Measurements from ENCODE around the gene LRRC71. TPM values are rescaled to one million over a fixed set of nuclear protein-coding genes. Genes with fewer than 3 reads are reported as not detected.
"Not testable (repeated sequence)": the region's sequence is repeated elsewhere in the genome, so short reads cannot be mapped to it uniquely, and the experiment has no call there.

The LRRC71 gene
- total RNA-seq, 1 donor from 2014 or later = not detected

DNA sequence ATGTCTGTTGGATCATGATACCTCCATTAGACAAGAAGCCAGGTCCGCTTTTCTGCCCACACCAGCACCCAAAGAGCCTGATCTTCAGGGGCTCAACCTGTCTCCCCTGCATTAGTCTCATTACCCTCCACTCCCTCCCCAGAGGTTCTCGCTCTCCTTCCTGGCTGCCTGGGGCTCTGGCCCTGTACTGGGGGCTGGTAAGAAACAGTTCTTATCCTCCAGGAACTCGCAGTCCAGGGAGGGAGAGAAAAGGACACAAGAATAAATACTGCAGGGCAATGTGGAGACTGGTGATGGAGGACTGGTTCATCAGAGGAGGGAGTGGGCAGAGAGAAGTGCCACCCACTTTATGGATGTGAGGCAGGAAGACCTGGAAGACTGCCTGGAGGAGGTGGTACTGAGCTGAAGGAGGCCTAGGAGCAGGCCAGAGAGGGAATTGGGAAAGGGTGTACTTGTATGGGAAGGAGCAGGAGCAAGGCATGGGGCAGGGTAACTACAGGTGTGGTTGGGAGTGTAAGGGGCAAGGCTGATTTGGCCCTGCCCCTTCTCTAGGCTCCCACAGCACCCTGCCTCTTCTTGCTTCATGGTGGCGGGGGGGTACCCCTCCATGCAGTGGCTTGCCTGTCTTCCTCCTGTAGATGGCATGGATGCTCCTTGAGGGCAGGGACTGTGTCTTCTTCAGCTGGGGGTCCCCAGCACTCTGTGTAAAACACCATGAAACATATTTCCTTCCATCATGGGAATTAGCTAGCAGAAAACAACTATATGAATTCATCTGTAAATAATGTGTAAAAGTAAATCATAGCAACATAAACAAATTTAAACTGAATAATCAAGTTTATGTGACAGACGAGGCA is 5.0 kb downstream of the LRRC71 start:
- no peak for DNase-seq (ENCODE audit: low spot score)
- ATAC-seq = no peak

DNA sequence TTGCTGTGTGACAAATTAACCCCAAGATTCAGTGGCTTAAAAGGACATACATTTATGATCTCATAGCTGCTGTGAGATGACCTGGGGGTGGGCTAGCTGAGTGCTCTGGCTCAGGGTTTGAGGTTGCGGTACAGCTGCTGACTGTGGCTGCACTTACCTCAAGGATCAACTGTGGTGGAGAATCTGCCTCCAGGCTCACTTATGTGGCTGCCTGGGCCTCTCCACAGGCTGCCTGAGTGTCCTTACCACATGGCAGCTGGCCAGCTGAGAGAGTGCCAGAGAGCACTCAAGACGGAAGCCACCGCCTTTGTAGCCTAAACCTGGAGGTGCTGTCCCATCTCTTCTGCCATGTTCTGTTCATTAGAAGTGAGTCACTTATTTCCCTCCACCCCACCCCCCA is 5.7 kb downstream of the LRRC71 start:
- DNase-seq (ENCODE audit: low spot score) (no peak), ATAC-seq (no peak)

DNA sequence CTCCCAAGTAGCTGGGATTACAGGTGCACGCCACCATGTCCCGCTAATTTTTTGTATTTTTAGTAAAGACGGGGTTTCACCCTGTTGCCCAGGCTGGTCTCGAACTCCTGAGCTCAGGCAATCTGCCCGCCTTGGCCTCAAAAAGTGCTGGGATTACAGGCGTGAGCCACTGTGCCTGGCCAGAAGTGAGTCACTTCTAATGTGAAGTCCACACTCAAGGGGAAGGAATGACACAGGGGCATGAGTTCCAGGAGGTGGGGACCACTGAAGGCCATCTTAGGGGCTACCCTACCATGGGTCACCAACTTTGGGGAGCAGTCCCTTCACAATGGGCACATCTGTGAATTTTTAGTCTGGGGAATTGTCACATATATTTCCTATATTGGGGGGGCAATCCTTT is 6.3 kb downstream of the LRRC71 start:
- ATAC-seq; DNase-seq (ENCODE audit: low spot score): not testable (repeated sequence)

DNA sequence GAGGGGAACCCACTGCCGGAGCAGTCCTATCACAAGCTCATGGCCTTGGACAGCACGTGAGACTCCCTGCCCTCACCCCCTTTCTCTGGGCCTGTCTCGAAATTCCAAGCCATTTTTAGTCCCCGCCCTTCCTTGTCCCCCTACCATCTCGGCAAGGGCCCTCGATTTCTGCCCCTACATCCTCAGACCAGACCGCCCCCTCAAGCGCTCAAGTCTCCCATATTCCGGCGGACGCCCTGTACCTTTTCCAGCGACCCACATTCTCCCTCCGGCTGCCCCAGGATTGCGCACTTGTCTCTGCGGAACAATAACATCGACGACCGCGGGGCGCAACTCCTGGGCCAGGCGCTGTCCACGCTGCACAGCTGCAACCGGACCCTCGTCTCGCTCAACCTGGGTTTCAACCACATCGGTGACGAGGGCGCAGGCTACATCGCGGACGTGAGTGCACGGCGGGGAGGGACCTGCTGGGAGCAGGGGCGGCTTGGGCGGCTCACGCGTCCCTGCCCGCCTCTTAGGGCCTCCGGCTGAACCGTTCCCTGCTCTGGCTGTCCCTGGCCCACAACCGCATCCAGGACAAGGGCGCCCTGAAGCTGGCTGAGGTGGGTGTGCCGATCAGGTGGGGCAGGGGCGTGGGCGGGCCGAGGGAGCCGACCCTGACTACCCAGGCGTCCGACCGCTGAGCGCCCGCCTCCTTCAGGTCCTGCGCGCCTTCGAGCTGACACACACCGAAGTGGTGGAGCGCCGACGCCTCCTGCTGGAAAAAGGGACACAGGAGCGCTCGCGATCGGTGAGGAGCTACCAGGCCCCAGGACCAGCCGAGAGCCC is 7.0 kb downstream of the LRRC71 start:
- ATAC-seq (peak; percentile 80), DNase-seq (ENCODE audit: low spot score) (peak; percentile 66)

DNA sequence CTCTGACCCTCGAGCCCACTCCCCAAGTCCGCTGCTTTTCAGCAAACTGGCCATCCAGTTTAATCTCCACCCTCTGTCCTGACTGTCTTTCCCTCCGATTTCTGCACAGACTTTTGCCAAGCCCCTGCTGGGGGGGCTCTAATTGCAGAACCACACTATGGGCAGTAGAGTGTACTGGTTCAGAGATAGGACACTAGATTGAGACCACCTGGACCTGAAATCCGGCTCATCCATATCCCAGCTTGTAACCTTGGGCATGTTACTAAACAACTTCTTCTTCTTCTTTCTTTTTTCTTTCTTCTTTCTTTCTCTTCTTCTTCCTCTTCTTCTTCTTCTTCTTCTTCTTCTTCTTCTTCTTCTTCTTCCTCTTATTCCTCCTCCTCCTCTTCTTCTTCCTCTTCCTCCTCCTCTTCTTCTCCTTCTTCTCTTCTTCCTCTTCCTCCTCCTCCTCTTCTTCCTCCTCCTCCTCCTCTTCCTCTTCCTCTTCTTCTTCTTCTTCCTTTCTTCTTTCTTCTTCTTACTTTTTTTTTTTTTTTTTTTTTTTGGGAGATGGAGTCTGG is 7.7 kb downstream of the LRRC71 start:
- no peak for ATAC-seq

DNA sequence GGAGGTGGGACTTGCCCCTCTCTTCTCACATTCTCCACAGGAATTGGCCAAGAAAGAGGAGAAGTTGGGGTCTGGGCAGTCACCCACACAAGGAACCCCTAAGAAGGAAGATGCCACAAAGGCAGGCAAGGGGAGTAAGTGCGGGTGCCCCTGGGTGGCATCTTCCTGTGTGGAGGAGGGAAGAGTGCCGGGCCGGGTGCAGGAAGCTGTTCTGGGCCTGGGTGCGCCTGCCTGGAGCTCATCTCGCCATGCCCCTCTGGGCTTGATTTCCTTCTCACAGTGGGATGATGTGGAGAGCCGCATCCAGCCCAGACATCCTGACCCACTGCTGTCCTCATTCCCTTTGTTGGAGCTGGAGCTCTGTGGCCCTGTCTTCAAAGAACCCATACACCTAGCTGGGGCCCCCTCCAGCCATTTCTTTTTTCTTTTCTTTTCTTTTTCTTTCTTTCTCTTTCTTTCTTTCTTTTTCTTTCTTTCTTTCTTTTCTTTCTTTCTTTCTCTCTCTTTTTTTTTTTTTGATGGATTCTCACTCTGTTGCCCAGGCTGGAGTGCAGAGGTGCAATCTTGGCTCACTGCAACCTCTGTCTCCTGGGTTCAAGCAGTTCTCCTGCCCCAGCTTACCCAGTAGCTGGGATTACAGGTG is 9.3 kb downstream of the LRRC71 start:
- ATAC-seq (no peak), DNase-seq (ENCODE audit: low spot score) (no peak)

More for the DNA sequence above, 7.7 kb downstream of the LRRC71 start:
- DNase-seq (ENCODE audit: low spot score) = no peak

DNA sequence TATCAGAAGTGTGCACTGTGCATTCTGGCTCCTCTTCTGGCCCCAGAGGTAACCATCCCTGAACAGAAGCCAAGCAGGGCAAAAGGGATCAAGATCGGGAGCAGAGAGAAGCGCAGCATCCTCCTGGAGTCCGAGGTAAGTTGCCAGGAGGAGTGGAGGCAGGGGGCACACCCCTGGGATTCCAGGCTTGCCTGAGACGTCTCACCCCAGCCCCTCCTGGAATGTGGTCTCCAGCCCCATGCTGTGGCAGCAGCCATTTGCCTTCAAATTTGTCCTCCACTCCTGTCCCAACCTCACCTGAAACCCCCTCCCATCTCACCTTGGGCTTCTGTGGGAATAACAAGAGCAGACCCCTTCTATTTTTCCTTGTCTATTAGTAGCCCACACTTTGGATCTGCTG is 10.1 kb downstream of the LRRC71 start:
- ATAC-seq = no peak
- no peak for DNase-seq (ENCODE audit: low spot score)

DNA sequence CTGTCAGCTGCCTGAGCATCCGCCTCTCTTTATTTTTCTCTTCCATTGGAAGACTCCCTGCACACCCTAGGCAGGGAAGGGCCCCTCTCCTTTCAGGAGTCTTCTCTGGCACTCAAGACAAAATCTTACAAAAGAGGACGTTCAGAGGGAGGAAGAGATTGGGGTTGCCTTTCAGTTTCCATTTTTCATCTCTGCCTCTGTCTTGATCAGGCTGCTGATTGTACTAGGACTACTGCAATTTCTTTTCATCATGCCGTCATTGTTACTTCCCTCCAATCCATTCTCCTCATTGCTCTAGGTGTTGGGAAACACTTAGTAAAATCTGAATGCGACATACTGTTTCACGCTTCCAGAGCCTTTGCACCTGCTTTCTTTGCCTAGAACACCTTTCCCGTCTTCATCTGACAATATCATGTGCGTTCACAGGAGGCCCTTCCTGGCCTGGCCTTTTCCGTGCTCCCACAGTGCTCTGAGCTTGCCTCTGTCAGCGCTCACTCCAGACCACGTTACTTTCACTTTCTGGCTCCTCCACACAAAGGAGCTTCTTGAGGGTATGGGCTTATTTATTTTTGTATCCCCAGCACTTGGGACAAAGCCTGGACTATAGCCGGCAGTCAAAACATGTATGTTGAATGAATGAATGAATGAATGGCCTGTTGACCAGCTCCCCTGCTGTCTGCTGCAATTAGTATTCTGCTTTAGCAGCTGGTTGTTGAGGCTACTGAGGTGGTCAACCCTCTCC is 10.9 kb downstream of the LRRC71 start:
- no peak for DNase-seq (ENCODE audit: low spot score)

DNA sequence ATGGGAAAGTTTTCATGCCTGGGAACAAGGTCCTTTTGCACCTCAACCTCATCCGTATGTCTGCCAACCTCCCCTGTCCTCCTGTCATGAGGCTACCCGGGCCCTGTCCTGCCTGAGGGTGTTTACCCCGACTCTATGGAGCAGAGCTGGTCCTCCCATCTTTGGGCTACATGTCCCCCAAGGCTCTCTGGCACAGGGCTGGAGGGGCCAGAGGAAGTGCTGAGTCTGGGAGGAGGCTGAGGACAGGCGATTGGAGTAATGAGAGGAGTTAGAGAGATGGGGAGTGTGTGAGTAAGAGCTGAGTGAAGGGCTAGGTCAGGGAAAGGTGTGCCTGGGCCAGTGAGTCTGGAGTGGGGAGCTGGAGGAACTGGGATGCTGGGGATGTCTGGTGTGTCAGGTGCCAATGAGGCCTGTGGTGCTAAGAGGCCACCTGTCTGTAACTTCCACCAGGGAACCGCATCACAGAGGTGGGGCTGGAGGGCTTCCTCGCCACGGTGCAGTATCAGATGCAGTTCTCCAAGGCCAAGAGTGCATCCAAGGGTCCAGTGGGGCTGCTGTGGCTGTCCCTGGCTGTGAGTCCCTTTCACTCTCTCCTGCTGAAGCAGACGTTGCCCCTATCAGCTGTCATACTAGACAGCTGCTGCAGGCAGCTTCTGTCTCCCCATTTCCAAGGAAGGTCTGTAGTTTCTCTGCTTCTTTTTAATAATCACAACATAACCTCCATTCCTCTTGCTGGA is 11.7 kb downstream of the LRRC71 start:
- no peak for DNase-seq (ENCODE audit: low spot score)
- ATAC-seq = peak; percentile 6

More for the DNA sequence above, 10.9 kb downstream of the LRRC71 start:
- ATAC-seq = peak; percentile 46

DNA sequence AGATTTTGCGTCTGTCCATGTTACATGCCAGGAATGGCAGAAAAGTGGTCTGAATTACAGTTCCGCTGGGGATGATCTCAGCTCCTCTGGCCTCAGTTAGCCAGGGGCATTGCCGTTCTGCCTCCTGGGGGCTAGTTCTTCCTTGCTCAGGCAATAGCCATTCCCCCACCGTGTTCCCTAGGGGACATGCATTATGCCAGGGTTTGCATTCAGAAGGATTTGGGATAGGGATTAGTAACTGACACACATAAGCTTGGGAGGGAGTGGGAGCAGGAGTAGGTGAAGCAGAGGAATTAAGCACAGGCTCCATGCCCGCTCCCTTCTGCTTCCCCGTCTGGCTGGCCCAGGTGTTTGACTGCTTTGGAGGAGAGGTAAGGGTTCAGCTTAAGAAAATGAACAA is 12.7 kb downstream of the LRRC71 start:
- DNase-seq (ENCODE audit: low spot score) (no peak), ATAC-seq (no peak)

DNA sequence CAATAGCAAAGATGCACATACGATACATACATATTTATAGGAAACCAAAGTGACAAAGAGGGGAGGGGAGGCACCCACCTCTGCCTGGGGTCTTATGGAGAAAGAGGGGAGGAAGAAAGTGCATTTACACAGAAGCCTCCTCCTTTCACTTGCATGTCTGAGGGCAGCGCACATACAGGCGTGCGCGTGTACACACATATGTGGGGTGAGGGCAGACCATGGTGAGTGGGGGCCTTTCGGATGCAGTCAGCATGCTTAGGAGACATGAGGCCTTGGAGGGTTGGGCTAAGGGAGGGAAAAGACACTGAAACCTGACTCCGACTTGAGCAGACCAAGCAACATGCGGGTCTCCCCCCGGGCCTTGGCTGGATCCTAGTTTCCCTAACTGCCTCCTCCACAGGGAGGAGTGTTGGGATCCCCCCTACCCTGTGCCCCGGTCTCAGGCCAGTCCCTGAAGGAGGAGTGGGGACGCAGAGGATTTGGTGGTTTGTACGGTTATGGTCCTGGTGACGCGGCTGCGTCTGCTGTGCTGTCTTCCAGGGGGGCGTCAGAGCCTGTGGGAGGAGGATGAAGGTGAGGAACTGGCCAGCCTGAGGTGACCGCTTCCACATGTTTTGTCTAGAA is 15.2 kb downstream of the LRRC71 start:
- DNase-seq (ENCODE audit: low spot score) = no peak
- ATAC-seq = no peak

DNA sequence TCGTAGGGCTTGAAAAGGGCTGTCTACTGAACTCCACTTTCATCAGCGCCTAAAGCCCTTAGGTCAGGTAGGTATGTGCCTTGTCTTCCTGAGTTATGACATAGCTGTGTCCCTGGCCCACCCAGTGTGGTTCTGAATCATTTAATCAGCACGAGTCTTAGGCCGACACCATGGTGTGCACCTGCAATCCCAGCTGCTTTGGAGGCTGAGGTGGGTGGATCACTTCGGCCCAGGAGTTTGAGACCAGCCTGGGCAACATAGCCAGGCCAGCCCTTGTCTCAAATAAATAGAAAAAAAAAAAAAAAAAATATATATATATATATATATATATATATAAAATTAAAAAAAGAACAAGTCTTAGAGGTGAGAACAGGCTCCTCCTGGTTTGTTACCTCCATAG is 15.8 kb downstream of the LRRC71 start:
- no peak for ATAC-seq
- DNase-seq (ENCODE audit: low spot score) = no peak

DNA sequence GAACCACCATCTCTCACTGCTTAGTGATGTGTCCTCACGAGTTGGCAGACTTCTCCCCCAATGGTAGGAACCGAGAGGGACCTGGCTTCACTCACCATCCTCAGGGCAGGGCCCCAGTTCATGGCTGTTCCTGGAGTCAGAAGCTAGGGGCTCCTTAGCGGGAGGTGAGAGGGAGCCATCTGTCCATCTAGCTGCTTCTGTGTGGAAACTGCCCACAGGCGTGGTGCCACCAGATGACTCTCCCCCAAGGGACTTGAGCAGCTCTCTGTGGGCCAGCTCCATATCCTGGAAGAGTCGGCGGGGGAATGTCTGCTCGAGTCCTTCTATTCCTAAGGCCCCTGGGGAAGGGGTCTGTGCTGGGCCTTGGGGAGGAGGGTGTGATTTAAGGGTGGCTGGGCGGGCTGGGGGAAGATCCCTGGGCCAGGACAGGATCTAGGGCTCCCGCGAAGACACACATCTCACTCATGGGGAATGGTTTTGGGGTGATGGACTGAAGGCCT is 16.3 kb downstream of the LRRC71 start:
- ATAC-seq (no peak), DNase-seq (ENCODE audit: low spot score) (no peak)

DNA sequence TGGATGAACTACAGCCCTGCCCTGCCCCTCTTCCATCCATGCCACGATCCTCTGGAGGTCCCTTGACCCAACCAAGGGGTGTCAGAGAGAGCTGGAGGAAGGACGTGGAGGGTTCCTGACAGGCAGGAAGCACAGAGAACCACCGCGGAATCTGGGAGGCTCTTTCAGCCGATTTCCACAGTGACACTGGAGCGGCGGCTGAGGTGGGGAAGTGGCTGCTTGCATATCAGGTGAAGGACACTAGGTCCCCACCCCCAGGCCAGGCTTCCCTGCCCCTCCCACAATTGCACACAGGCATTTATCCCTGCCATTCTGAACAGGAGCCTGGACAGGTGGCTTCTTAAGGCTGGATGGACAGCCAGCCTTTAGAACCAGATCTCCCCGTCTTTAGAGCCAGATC is 17.5 kb downstream of the LRRC71 start:
- DNase-seq (ENCODE audit: low spot score) (no peak), ATAC-seq (no peak)

DNA sequence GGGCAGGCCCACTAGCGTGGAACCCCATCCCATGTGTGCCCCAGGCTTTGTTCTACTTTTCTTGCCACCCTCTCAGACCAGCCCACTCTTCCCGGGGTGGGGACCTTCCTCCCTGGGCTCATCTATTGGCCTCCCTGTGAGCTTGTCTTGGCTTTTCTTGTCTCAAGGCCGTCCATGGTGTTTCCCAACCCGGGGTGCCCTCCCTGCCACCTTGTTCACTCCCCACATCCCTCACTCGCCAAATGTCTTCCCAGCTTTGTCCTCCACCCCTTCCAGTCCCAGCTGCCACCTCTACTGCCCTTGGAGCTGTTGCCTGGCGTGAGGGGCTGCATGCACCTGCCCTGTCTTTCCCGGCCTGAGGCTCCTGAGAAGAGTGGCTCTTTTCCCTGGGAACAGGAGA is 18.4 kb downstream of the LRRC71 start:
- DNase-seq (ENCODE audit: low spot score) = no peak
- no peak for ATAC-seq

DNA sequence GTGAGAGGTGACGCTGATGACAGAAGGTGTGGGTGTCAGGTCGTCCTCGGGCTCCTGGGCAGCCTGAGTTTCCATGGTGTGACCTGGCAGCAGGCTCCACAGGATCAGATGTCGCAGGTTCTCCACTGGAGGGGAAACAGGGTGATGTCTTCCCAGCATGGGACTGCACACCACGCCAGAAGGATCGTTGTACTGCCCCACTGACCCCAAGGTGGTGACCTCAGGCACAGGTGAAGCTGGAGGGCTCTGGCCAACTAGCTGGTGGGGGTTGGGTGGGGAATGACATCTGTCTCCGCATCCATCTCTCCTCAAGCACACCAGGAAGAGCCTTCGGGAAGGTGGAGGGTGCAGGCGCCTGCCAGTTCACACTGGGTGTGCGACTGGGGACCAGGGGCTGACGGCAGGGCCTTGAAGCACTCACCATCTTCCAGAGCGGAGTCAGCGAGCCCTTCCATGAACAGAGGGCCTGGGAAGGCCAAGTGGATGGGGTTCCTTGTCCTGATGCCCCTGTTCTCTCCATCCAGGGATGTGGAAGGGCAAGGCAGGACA is 19.4 kb downstream of the LRRC71 start:
- no peak for DNase-seq (ENCODE audit: low spot score)
- ATAC-seq = no peak

DNA sequence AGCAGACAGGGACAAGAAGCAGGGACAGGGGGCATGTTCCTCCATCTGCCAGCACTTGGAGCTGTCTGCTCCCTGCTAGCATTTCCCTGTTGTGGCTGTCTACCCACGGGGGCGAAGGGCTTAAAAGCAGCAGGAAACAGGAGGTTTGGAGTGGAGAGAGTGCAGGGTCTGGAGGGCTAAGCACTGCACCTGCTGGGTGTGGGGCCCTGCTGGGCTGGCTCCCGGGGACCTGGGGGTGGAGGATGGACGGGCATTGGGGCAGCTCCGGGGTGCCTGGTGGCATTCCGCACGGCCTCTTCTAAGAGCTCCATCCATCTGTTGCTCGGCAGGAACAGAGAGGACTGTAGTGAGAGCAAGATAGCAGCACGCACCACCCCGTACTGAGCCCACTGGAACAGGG is 21.2 kb downstream of the LRRC71 start:
- DNase-seq (ENCODE audit: low spot score) = no peak
- no peak for ATAC-seq

DNA sequence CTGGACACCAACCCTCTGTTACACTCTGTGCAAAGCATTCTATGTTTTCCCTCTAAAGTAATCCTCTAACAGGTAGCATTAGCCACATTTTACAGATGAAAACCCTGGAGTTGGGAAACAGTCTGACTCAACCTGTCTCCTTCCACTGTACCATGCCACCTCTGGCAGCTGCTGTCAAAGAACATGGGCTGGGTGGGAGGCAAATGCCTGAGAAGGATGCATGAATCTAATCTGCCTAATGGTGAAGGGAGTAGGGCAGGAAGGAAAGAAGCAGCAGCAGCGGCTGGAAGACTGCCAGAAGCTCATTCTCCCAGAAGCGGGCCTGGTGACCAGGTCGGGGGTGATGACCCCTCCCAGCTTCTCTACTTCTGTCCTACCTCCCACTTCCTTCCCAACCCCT is 21.7 kb downstream of the LRRC71 start:
- DNase-seq (ENCODE audit: low spot score) (no peak), ATAC-seq (no peak)

DNA sequence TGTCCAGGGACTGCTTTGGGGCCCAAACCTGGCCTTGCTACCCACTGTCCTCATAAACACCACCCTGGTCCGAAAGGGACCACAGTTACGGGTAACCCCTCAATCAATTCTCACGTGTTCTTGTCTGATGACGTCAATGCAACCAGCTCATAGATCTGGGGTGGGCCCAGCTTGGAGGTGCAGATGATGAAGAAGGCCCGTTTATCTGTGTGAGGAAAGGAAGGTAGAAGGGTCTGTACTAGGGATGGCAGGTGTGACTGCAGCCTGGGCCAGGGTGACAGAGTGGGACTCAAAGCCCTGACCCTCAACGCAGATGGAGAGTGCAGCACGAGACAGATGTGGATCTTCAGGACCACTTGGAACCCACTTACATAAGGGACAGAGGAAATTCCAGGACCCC is 22.1 kb downstream of the LRRC71 start:
- DNase-seq (ENCODE audit: low spot score) = no peak
- ATAC-seq = no peak
